ENCODE results near the gene LRRC4C.
"Not testable (repeated sequence)": the region's sequence is repeated elsewhere in the genome, so short reads cannot be mapped to it uniquely, and the experiment has no call there.

The LRRC4C gene

DNA sequence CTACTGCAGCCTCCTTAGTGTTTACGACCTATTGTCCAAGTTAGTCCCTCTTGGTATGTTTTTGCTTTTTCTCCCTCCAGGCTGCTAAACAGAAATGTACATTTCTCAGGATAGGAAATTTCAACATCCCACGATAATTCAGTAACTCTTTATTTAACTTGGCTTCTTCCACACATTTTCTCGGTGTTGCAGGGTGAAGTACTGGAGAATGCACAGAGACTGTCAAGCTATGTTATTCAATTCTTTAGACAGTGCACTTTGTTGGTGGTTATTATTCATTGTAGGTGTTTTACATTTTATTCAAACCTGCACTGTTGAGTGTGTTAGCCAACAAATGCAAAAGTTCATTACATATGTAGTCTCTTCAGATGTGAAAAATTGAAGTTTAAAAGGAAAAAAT lies 839.8 kb downstream of the LRRC4C start:
- no peak for DNase-seq

DNA sequence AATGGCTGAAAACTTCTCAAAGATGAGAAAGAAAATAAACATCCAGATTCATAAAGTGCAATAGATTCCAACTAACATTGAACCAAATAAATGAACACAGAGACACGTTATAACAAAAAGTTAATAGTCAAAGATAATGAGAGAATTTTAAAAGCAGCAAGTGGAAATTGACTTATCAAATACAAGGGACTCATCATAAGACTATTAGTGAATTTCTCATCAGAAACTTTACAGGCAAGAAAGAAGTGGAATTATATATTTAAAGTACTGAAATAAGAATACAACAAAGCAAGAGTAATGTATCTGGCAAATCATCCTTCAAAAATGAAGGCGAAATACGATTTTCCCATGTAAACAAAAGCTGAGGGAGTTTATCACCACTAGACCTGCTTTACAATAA lies 852.7 kb downstream of the LRRC4C start:
- no peak for DNase-seq

GRCh38 chr11:40602866-40603552 lies 856.4 kb downstream of the LRRC4C start:
- DNase-seq: no peak

- no peak for DNase-seq
Observed at GRCh38 chr11:40597546-40598113, 861.8 kb downstream of the LRRC4C start.

DNA sequence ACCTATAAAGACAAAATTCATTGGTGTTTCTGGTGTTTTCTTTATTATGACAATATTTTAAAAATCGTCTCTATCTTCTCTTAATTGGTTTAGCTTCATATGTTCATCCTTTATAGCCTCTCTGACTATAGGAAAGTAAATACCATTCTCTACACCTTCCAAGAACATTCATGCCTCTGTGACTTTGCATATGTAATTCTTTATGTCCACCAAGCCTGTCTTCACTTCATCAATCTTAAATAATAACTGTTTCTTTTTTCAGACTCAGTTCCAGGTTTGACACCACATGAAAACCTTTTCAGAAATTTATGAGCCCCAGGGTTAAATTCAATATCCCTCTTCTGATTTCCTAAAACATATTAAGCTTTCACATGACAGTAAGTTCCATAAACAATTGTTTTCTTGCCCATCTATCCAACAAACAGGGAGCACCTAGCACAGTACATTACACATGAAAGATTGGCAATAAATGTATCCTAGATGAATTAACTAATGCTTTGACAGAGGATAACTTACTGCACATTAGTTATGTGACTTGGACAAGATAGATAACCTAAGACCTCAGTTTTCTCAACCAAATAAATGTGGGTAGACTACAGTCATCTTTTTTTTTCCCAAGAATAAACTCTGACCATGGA lies 886.1 kb downstream of the LRRC4C start:
- no peak for DNase-seq

DNA sequence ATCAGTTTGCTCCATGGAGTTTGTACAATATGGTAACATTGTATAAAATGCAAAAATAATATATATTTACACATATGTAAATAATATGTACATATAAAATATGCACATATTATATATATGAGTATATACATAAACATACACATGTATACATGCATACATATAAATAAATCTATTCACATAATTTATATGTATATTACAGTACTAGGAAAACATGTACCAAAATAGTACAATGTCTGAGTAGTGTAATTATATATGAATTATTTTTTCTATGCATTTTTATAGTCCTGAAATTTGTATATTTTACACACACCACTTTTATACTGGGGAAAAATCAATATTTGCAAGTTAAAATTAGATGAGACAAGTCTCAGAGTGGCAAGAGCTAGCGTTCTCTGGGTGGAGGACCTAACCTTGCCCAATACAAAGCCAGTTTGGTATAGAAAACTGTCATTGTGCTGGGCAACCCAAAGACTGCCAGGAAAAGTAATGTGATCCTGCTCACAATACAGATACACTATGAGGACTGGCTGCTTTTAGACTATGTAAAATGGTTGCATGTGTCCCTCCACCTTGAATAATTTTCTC lies 889.4 kb downstream of the LRRC4C start:
- DNase-seq: no peak

- DNase-seq: no peak
Observed at GRCh38 chr11:40567392-40567791, 892.1 kb downstream of the LRRC4C start.

- no peak for DNase-seq
Observed at GRCh38 chr11:40544162-40544561, 915.3 kb downstream of the LRRC4C start.

- no peak for DNase-seq
Observed at GRCh38 chr11:40542821-40543220, 916.6 kb downstream of the LRRC4C start.

- no peak for DNase-seq
Observed at GRCh38 chr11:40537734-40538133, 921.7 kb downstream of the LRRC4C start.

DNA sequence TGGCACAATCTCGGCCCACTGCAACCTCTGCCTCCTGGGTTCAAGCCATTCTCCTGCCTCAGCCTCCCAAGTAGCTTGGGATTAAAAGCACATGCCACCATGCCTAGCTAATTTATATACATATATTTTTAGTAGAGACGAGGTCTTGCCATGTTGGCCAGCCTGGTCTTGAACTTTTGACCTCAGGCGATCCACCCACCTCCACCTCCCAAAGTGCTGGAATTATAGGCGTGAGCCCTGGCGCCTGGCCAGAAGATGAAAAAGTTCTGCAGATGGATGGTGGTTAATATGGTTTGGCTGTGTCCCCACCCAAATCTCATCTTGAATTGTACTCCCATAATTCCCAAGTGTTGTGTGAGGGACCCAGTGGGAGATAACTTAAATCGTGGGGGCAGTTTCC lies 937.4 kb downstream of the LRRC4C start:
- not testable (repeated sequence) for DNase-seq

- no peak for DNase-seq
Observed at GRCh38 chr11:40517122-40517521, 942.3 kb downstream of the LRRC4C start.

- peak; percentile 60 for DNase-seq
Observed at GRCh38 chr11:40514124-40514523, 945.3 kb downstream of the LRRC4C start.

GRCh38 chr11:40513281-40513680 lies 946.2 kb downstream of the LRRC4C start:
- DNase-seq: peak; percentile 5

DNA sequence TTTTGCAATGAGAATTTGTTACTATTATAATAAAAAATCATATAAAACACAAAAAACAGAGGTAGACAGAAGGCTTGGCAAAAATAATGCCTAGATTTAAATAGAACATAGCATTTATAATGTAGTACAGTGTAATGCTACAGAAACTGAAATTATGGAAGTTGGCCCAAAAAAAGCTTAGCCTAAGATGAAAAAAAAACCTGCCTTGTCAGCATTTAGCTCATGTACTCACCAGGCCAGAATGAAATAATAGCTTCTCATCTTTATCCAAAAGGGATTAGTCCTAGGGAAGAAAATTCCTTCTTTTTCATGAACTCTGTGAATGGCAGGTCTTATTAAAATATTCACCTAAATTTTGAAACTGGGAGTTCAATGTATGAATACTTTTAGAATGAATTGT lies 951.1 kb downstream of the LRRC4C start:
- no peak for DNase-seq

GRCh38 chr11:40506226-40506625 lies 953.2 kb downstream of the LRRC4C start:
- no peak for DNase-seq

DNA sequence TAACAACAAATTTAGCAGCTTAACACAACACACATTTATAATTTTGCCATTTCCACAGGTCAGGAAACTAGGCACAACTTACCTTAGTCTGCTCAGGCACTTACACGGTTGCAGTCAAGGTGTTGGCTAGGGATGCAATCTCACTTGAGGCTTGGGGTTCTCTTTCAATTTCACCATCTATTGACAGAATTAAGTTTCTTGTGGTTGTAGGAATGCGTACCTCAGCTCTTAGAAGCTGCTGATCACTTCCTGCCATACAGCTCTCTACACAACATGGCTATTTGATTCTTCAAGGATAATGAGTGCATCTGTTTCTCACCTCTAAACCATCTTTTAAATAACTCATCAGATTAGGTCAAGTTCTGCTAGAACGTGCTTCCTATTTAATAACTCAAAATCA lies 968.1 kb downstream of the LRRC4C start:
- DNase-seq: no peak

- DNase-seq: no peak
Observed at GRCh38 chr11:40467771-40468170, 991.7 kb downstream of the LRRC4C start.

GRCh38 chr11:40445391-40445790 lies 1014.1 kb downstream of the LRRC4C start:
- no peak for DNase-seq

DNA sequence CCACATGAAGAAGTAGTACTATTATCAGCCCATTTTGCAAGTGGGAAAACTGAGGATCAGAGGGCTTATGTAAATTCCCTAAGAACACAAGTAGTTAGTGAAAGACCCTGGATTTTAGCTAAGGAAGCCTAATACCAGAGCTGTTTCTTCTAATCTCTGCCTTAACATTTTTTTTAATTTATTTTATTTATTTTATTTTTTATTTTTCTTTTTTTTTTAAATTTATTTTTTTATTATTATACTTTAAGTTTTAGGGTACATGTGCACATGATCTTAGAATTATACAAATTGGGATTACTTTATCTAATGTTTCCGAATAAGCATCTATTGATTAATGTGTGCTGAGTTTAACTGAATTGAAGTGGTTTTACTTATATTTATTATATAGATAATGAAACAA lies 1015.3 kb downstream of the LRRC4C start:
- no peak for DNase-seq

- DNase-seq: no peak
Observed at GRCh38 chr11:40435344-40435743, 1024.1 kb downstream of the LRRC4C start.

DNA sequence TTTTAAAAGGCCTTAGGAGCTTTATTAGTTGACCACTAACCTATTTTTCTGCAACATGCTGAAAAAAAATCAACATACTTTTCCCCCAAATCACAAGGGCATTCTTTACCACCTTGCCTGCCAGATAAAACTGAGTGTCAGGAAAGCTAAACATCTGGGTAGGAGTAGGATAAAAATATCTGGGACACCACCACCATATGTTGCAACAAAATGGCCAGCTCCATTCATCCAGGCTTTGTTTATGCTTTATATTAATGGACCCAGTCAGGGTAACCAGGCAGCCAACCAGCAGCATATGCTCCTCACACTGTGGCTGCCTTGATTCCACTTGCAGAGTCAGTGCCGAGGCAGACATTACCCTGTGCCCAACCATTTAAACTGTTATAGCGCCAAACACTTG lies 1024.5 kb downstream of the LRRC4C start:
- no peak for DNase-seq

GRCh38 chr11:40432358-40432757 lies 1027.1 kb downstream of the LRRC4C start:
- DNase-seq: no peak

- DNase-seq: no peak
Observed at GRCh38 chr11:40425168-40425567, 1034.3 kb downstream of the LRRC4C start.
